ENCODE measurements around the gene CCDC148.

Gene CCDC148

DNA sequence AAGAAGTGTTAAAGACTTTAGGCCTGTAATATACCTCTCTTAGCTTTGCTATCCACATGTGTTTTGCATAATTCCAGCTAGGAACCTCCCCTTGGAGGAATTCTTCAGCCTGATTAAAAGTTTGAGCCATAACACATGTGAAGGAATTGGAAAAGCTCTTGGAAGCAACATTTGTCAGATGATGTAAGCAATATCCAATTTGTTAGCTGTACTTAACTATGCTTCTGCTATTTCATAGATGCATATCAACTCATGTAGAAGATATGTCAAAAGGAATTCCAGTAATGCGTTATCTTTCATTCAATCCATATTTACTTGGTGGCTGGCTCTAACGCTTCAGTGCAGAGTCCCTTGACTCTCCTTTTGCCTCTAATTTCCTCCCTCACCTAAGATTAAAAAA, 46.4 kb upstream of the CCDC148 start:
- Histone ChIP-seq H3K27ac (ENCODE audit: low read depth, low read length) (no peak overlapping the region), H4K20me1 (ENCODE audit: low read depth, low read length) (no peaks in the 10 kb centered on the region), H2AFZ (ENCODE audit: low read depth, low read length, severe bottlenecking) (no peak overlapping the region), H3K36me3 (ENCODE audit: low read length) (no peaks in the 10 kb centered on the region), H3K4me3 (ENCODE audit: insufficient read depth, low read length, poor library complexity, severe bottlenecking) (no peak overlapping the region), H3K9me3 (ENCODE audit: insufficient read depth, low read length) (no peaks in the 10 kb centered on the region), H3K4me2 (ENCODE audit: low read depth, low read length, poor library complexity, severe bottlenecking) (no peak overlapping the region), H3K79me2 (ENCODE audit: insufficient read depth, low read length) (no peaks in the 10 kb centered on the region), H3K27me3 (ENCODE audit: low read length) (no peaks in the 10 kb centered on the region), H3K9ac (ENCODE audit: low read length) (no peak overlapping the region), H3F3A (ENCODE audit: insufficient read depth) (no peaks in the 10 kb centered on the region), H3K9me2 (replicated peaks; ENCODE audit: insufficient read depth, low read length) (no peaks in the 10 kb centered on the region)
- TF ChIP-seq, protein P1, sequence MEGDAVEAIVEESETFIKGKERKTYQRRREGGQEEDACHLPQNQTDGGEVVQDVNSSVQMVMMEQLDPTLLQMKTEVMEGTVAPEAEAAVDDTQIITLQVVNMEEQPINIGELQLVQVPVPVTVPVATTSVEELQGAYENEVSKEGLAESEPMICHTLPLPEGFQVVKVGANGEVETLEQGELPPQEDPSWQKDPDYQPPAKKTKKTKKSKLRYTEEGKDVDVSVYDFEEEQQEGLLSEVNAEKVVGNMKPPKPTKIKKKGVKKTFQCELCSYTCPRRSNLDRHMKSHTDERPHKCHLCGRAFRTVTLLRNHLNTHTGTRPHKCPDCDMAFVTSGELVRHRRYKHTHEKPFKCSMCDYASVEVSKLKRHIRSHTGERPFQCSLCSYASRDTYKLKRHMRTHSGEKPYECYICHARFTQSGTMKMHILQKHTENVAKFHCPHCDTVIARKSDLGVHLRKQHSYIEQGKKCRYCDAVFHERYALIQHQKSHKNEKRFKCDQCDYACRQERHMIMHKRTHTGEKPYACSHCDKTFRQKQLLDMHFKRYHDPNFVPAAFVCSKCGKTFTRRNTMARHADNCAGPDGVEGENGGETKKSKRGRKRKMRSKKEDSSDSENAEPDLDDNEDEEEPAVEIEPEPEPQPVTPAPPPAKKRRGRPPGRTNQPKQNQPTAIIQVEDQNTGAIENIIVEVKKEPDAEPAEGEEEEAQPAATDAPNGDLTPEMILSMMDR (IDR thresholded peaks at IDR 0.05; ENCODE audit: insufficient read depth, low read length, poor library complexity, severe bottlenecking) = no peak
- TF ChIP-seq EZH2phosphoT487 (conservative IDR thresholded peaks at IDR 0.05; ENCODE audit: low read length) = no peak

DNA sequence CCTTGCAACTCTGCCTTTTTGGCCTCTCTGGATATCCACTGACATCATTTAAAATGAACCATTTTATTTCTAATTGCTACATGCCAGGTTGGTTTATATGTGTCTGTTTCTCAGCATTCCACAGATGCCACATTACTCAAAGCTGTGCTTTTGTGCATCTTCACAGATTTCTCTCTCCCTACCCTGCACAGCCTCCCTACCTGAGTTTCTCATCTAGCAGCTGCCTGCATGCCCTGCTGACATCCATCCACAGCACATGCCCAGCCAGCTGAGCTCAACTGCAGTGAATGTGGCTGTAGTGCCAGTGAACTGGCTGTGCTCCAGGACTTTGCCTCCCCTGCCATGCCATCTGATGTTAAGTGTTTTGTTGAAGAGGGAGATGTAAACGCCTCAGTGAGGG, 44.7 kb upstream of the CCDC148 start:
- no peak overlapping the region for H3K4me2 ChIP-seq (ENCODE audit: low read depth, low read length, poor library complexity, severe bottlenecking)
- TF ChIP-seq, protein P1 (IDR thresholded peaks at IDR 0.05; ENCODE audit: insufficient read depth, low read length, poor library complexity, severe bottlenecking) = no peak
- no peak for TF ChIP-seq EZH2phosphoT487 (conservative IDR thresholded peaks at IDR 0.05; ENCODE audit: low read length)

DNA sequence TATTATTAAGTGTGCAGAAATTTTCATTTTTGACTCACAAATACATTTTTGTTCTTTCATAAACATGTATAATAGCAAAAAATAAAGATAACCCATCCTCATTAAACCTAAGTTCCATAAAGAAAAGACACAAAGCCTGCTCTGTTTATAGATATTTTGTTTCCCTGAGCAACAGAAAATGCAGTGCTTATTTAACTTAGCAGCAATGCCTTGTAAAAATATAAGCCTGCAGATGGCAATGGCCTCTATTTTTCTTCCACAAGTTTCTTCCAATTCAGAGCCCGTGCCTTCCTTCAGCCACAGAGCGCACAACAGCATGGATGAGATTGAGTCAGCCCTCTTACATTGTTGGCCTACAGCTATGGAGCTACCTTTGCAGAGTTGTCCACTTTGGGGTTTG, 43.8 kb upstream of the CCDC148 start:
- Histone ChIP-seq H3F3A (ENCODE audit: insufficient read depth) (no peaks in the 10 kb centered on the region), H3K4me2 (ENCODE audit: low read depth, low read length, poor library complexity, severe bottlenecking) (no peak overlapping the region), H3K27ac (ENCODE audit: low read depth, low read length) (no peak overlapping the region), H3K4me3 (ENCODE audit: insufficient read depth, low read length, poor library complexity, severe bottlenecking) (no peak overlapping the region), H3K9me2 (replicated peaks; ENCODE audit: insufficient read depth, low read length) (no peaks in the 10 kb centered on the region), H3K36me3 (ENCODE audit: low read length) (no peaks in the 10 kb centered on the region), H3K9me3 (ENCODE audit: insufficient read depth, low read length) (no peaks in the 10 kb centered on the region), H4K20me1 (ENCODE audit: low read depth, low read length) (no peaks in the 10 kb centered on the region), H3K27me3 (ENCODE audit: low read length) (no peaks in the 10 kb centered on the region), H3K79me2 (ENCODE audit: insufficient read depth, low read length) (no peaks in the 10 kb centered on the region), H3K9ac (ENCODE audit: low read length) (no peak overlapping the region), H2AFZ (ENCODE audit: low read depth, low read length, severe bottlenecking) (no peak overlapping the region)
- no peak for TF ChIP-seq EZH2phosphoT487 (conservative IDR thresholded peaks at IDR 0.05; ENCODE audit: low read length)
- TF ChIP-seq, protein P1 (IDR thresholded peaks at IDR 0.05; ENCODE audit: insufficient read depth, low read length, poor library complexity, severe bottlenecking) = no peak

More for the DNA sequence above, 44.7 kb upstream of the CCDC148 start:
- H4K20me1 ChIP-seq (ENCODE audit: low read depth, low read length) = no peaks in the 10 kb centered on the region
- no peaks in the 10 kb centered on the region for H3F3A ChIP-seq (ENCODE audit: insufficient read depth)
- H3K9me3 ChIP-seq (ENCODE audit: insufficient read depth, low read length) = no peaks in the 10 kb centered on the region
- no peaks in the 10 kb centered on the region for H3K36me3 ChIP-seq (ENCODE audit: low read length)
- H3K9ac ChIP-seq (ENCODE audit: low read length) = no peak overlapping the region
- no peaks in the 10 kb centered on the region for H3K79me2 ChIP-seq (ENCODE audit: insufficient read depth, low read length)
- no peaks in the 10 kb centered on the region for H3K9me2 ChIP-seq (replicated peaks; ENCODE audit: insufficient read depth, low read length)
- H3K27ac ChIP-seq (ENCODE audit: low read depth, low read length) = no peak overlapping the region
- H3K4me3 ChIP-seq (ENCODE audit: insufficient read depth, low read length, poor library complexity, severe bottlenecking) = no peak overlapping the region
- H3K27me3 ChIP-seq (ENCODE audit: low read length) = no peaks in the 10 kb centered on the region
- H2AFZ ChIP-seq (ENCODE audit: low read depth, low read length, severe bottlenecking) = no peak overlapping the region
